Measurements from ENCODE around the gene LPAR1.

DNA sequence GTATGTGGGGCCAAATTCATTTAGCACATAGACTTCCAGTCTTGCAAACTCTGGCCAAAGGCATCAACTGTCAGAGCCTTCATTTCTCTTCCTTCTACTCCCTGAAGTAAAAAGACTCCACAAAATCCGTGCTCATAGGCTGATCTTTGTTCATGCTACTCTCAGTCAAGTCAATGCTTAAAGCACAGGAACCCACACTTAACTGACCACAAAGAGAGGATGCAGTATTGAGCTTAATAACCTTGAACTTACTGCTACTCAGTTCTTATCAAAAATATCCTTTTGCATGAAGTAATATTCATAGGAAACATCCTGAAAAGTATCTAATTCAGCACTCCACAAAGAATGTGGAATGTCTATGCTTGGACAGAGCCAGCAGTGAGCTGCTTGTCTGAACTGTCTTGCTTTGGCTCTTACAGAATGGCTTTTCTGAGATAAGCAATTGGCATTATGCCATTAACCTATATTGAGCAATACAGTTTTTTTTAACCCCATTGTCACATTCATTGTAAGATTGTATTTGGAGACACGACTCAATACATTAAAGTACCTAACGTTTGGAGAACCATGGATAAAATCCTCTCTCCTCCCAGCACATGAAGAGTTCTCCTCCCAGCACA, 21.7 kb downstream of the LPAR1 start:
- TF ChIP-seq, protein P1, sequence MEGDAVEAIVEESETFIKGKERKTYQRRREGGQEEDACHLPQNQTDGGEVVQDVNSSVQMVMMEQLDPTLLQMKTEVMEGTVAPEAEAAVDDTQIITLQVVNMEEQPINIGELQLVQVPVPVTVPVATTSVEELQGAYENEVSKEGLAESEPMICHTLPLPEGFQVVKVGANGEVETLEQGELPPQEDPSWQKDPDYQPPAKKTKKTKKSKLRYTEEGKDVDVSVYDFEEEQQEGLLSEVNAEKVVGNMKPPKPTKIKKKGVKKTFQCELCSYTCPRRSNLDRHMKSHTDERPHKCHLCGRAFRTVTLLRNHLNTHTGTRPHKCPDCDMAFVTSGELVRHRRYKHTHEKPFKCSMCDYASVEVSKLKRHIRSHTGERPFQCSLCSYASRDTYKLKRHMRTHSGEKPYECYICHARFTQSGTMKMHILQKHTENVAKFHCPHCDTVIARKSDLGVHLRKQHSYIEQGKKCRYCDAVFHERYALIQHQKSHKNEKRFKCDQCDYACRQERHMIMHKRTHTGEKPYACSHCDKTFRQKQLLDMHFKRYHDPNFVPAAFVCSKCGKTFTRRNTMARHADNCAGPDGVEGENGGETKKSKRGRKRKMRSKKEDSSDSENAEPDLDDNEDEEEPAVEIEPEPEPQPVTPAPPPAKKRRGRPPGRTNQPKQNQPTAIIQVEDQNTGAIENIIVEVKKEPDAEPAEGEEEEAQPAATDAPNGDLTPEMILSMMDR (IDR thresholded peaks at IDR 0.05) = no peak
- TF ChIP-seq SIN3A (IDR thresholded peaks at IDR 0.05; ENCODE audit: borderline replicate concordance, insufficient read depth, low read depth, low read length) (no peak), TCF7L2 (IDR thresholded peaks at IDR 0.05; ENCODE audit: low read depth, low read length) (no peak)
- TF ChIP-seq, protein P2, sequence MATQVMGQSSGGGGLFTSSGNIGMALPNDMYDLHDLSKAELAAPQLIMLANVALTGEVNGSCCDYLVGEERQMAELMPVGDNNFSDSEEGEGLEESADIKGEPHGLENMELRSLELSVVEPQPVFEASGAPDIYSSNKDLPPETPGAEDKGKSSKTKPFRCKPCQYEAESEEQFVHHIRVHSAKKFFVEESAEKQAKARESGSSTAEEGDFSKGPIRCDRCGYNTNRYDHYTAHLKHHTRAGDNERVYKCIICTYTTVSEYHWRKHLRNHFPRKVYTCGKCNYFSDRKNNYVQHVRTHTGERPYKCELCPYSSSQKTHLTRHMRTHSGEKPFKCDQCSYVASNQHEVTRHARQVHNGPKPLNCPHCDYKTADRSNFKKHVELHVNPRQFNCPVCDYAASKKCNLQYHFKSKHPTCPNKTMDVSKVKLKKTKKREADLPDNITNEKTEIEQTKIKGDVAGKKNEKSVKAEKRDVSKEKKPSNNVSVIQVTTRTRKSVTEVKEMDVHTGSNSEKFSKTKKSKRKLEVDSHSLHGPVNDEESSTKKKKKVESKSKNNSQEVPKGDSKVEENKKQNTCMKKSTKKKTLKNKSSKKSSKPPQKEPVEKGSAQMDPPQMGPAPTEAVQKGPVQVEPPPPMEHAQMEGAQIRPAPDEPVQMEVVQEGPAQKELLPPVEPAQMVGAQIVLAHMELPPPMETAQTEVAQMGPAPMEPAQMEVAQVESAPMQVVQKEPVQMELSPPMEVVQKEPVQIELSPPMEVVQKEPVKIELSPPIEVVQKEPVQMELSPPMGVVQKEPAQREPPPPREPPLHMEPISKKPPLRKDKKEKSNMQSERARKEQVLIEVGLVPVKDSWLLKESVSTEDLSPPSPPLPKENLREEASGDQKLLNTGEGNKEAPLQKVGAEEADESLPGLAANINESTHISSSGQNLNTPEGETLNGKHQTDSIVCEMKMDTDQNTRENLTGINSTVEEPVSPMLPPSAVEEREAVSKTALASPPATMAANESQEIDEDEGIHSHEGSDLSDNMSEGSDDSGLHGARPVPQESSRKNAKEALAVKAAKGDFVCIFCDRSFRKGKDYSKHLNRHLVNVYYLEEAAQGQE (IDR thresholded peaks at IDR 0.05; ENCODE audit: insufficient read depth in 1 of 2, low read depth in 2 of 2, low read length in 1 of 2) = no peak

Measured in Panc1 (cell line).